Keratinocyte (primary cell): ENCODE measurements around the gene PIP. TPM values are rescaled to one million over a fixed set of nuclear protein-coding genes. Genes with fewer than 3 reads are reported as not detected.
"Not testable (repeated sequence)": the region's sequence is repeated elsewhere in the genome, so short reads cannot be mapped to it uniquely, and the experiment has no call there.

Source experiments
- DNase-seq: peaks from one replicate; pipeline ENCODE4 v3.0.0-alpha.2; 2011; ENCODE audit warnings: low read depth, missing footprints, low spot score
- FAIRE-seq: peaks from 2 replicates; lab custom pipeline; 2011; peaks lifted over from hg19 to GRCh38; lab: Jason Lieb, UNC
- H2AFZ ChIP-seq: 2 replicates; pipeline ENCODE4 v1.6.0; 2012; ENCODE audit warnings: low read length, control low read depth, inconsistent platforms; ENCODE audit not compliant: control insufficient read depth
- H3K27ac ChIP-seq: 2 replicates; pipeline ENCODE4 v1.5.1; 2011; ENCODE audit warnings: low read length; ENCODE audit not compliant: control insufficient read depth, insufficient read depth
- H3K27me3 ChIP-seq: 3 replicates; pipeline ENCODE4 v1.6.0; 2011; ENCODE audit warnings: low read length; ENCODE audit not compliant: control insufficient read depth, insufficient read depth; ENCODE audit errors: extremely low read depth
- H3K36me3 ChIP-seq, 2 experiments: 2 replicates in 1 of 2; 3 replicates in 1 of 2; pipeline ENCODE4 v1.5.1; 2011; ENCODE audit warnings: low read length in 2 of 2, mild to moderate bottlenecking in 1 of 2; ENCODE audit not compliant: control insufficient read depth in 2 of 2, insufficient read depth in 2 of 2; ENCODE audit errors: extremely low read depth in 1 of 2
- H3K4me1 ChIP-seq: 3 replicates; pipeline ENCODE4 v1.5.1; 2011; ENCODE audit warnings: low read length; ENCODE audit not compliant: control insufficient read depth, insufficient read depth; ENCODE audit errors: extremely low read depth
- H3K4me2 ChIP-seq: 3 replicates; pipeline ENCODE4 v1.6.0; 2011; ENCODE audit warnings: low read depth, low read length; ENCODE audit not compliant: control insufficient read depth, insufficient read depth; ENCODE audit errors: extremely low read depth
- H3K4me3 ChIP-seq, 3 experiments: fragments of 200-600 bp in 1 of 3; sonication (generic) in 1 of 3; 2 replicates in 2 of 3; 3 replicates in 1 of 3; pipeline ENCODE4 v1.5.1; 2011 to 2016; ENCODE audit warnings: low read length in 3 of 3, mild to moderate bottlenecking in 3 of 3, control low read depth in 2 of 3, inconsistent platforms in 1 of 3, low read depth in 1 of 3, mixed read lengths in 1 of 3, mixed run types in 1 of 3, moderate library complexity in 1 of 3; ENCODE audit not compliant: control insufficient read depth in 2 of 3, insufficient read depth in 2 of 3; ENCODE audit errors: extremely low read depth in 1 of 3
- H3K79me2 ChIP-seq: 2 replicates; pipeline ENCODE4 v1.6.0; 2012; ENCODE audit warnings: low read length; ENCODE audit not compliant: control insufficient read depth, insufficient read depth
- H3K9ac ChIP-seq: 3 replicates; pipeline ENCODE4 v1.6.0; 2011; ENCODE audit warnings: low read length; ENCODE audit not compliant: control insufficient read depth, insufficient read depth; ENCODE audit errors: extremely low read depth
- H3K9me1 ChIP-seq: 3 replicates; pipeline ENCODE4 v1.6.0; 2011; ENCODE audit warnings: low read length; ENCODE audit not compliant: control insufficient read depth, insufficient read depth; ENCODE audit errors: extremely low read depth
- H3K9me3 ChIP-seq: 2 replicates; pipeline ENCODE4 v1.5.1; 2012; ENCODE audit warnings: low read depth, low read length; ENCODE audit not compliant: control insufficient read depth
- H4K20me1 ChIP-seq: 3 replicates; pipeline ENCODE4 v1.6.0; 2011; ENCODE audit warnings: low read length; ENCODE audit not compliant: control insufficient read depth, insufficient read depth; ENCODE audit errors: extremely low read depth
- CTCF ChIP-seq, 3 experiments: IDR thresholded peaks in 1 of 3; conservative IDR thresholded peaks in 1 of 3; optimal IDR thresholded peaks in 1 of 3; 2 replicates in 2 of 3; 3 replicates in 1 of 3; pipeline versions ENCODE3 to v1.5.1; 2011; ENCODE audit warnings: low read length in 3 of 3, mild to moderate bottlenecking in 3 of 3, moderate library complexity in 2 of 3, control low read depth in 1 of 3, inconsistent platforms in 1 of 3; ENCODE audit not compliant: insufficient read depth in 2 of 3; ENCODE audit errors: extremely low read depth in 1 of 3
- EZH2 ChIP-seq: IDR thresholded peaks from one replicate; pipeline ENCODE4 v1.6.1; 2012; ENCODE audit warnings: inconsistent platforms, mild to moderate bottlenecking, low read length, moderate library complexity
- dilution Hi-C: fragments of 300-500 bp; cut with MboI; formaldehyde crosslinking; loops from one replicate; pipeline ENCODE4 v1.7.0; 2020; ENCODE audit warnings: low sequenced_read_pairs; ENCODE audit not compliant: extremely low pct_ligation_motif_present
- polyA minus RNA-seq, 3 experiments: library from RNA; depleted of rRNA, polyadenylated mRNA; stranded (reverse); fragments of >200 nt; gene quantifications; 1 replicate in 1 of 3; 2 replicates in 1 of 3; 3 replicates in 1 of 3; pipeline ENCODE4 v1.2.3, GENCODE V29; 2011
- polyA plus RNA-seq, 5 experiments: library from polyadenylated mRNA; depleted of rRNA in 3 of 5; stranded (reverse) in 3 of 5; stranded (forward) in 1 of 5; unstranded in 1 of 5; fragments of >200 nt; gene quantifications; 1 replicate in 1 of 5; 2 replicates in 3 of 5; 3 replicates in 1 of 5; pipeline versions ENCODE4 v1.2.1 to v1.2.3, GENCODE V29; 2011 to 2012; ENCODE audit warnings: missing spikeins in 2 of 5, low read depth in 1 of 5, low replicate concordance in 1 of 5

PIP gene, protein sequence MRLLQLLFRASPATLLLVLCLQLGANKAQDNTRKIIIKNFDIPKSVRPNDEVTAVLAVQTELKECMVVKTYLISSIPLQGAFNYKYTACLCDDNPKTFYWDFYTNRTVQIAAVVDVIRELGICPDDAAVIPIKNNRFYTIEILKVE
- polyA plus RNA-seq (not detected in 3 replicates), polyA minus RNA-seq (not detected in 3 replicates)
- not detected for polyA plus RNA-seq (2011; ENCODE audit: low read depth)
- polyA plus RNA-seq (2011; cell fraction: cytosol; rRNA removed) = 0.17 TPM in 1 of 2 replicates, not detected in the other
- polyA plus RNA-seq (2011; cell fraction: nucleus; rRNA removed) = not detected in 2 replicates
- polyA plus RNA-seq (2012; ENCODE audit: low replicate concordance) = not detected in 2 replicates
- not detected for polyA minus RNA-seq (2011; cell fraction: cytosol; rRNA and poly(A)+ RNA removed)
- not detected in 2 replicates for polyA minus RNA-seq (2011; cell fraction: nucleus; rRNA and poly(A)+ RNA removed)

DNA sequence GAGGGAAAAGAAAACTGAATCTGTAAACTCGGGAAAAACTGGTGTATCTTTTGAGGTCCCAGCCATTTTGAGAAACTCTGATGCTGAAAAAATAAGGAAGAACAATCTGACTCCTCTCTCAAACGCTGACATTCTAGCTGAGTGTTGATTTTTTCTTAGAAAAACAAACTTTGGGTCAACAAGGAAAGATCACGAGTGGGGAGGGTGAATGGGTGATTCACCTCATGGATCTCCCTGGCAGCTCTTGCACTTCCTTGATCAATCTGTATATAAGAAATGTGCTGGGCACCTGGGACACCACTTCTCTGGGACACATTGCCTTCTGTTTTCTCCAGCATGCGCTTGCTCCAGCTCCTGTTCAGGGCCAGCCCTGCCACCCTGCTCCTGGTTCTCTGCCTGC lies at the start of gene PIP:
Gene PIP (plus strand): TSS at position 297 of the 400 bp plus-strand sequence. CDS start 40 bp downstream, at position 337.
- Histone ChIP-seq H3K9ac (no peak within 1 kb of the TSS), H3K36me3 (no peaks in the 10 kb centered on the region), H2AFZ (no peak within 1 kb of the TSS), H3K9me1 (no peaks in the 10 kb centered on the region), H3K4me3 (no peak within 1 kb of the TSS), H3K4me2 (no peak within 1 kb of the TSS), H3K27me3 (no peaks in the 10 kb centered on the region), H3K4me1 (no peaks in the 10 kb centered on the region), H3K27ac (no peak within 1 kb of the TSS), H4K20me1 (no peaks in the 10 kb centered on the region), H3K79me2 (no peaks in the 10 kb centered on the region), H3K9me3 (no peaks in the 10 kb centered on the region)
- no peak for TF ChIP-seq CTCF (optimal IDR thresholded peaks at IDR 0.05 in 1 of 3, IDR thresholded peaks at IDR 0.05 in 1 of 3, conservative IDR thresholded peaks at IDR 0.05 in 1 of 3; ENCODE audit: extremely low read depth in 1 of 3, insufficient read depth in 2 of 3, low read length in 3 of 3)
- no peak for TF ChIP-seq EZH2
- dilution Hi-C loops = no loop called here
- FAIRE-seq (no peak), DNase-seq (no peak)

DNA sequence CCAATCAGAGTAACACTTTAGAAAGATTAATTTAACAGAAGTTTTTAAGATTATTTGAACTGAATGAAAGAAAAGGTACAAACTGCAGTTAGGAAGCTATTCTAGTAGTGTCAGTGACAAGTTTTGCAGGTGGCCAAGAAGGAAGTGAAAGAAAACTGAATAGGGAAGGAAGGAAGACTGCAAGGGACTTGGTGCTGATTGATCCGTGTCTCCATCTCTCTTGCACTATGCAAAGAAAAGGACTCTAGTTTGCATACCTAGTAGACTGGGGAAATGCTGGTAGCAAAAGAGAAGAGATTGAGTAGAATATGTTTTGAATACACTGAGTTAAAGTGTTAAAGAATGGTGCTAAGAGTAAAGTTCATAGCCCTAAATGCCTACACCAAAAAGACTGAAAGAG lies 46.8 kb upstream of the PIP start:
- Histone ChIP-seq H3K9me3 (no peaks in the 10 kb centered on the region), H3K9me1 (no peaks in the 10 kb centered on the region), H3K79me2 (no peaks in the 10 kb centered on the region), H3K9ac (no peak overlapping the region), H3K4me2 (no peak overlapping the region), H4K20me1 (no peaks in the 10 kb centered on the region), H3K36me3 (no peaks in the 10 kb centered on the region), H2AFZ (no peak overlapping the region), H3K27ac (no peak overlapping the region), H3K4me1 (no peaks in the 10 kb centered on the region), H3K4me3 (no peak overlapping the region), H3K27me3 (no peaks in the 10 kb centered on the region)
- DNase-seq (no peak), FAIRE-seq (no peak)
- TF ChIP-seq EZH2 = no peak
- no peak for TF ChIP-seq CTCF (optimal IDR thresholded peaks at IDR 0.05 in 1 of 3, IDR thresholded peaks at IDR 0.05 in 1 of 3, conservative IDR thresholded peaks at IDR 0.05 in 1 of 3; ENCODE audit: extremely low read depth in 1 of 3, insufficient read depth in 2 of 3, low read length in 3 of 3)
- dilution Hi-C loops = no loop called here

- H3K4me1 ChIP-seq, H3K9me3 ChIP-seq, H3K4me3 ChIP-seq, H3K9ac ChIP-seq, H3K9me1 ChIP-seq, H2AFZ ChIP-seq, dilution Hi-C loops, H3K36me3 ChIP-seq, H3K79me2 ChIP-seq, H3K27ac ChIP-seq, H3K27me3 ChIP-seq, FAIRE-seq, DNase-seq, H3K4me2 ChIP-seq, H4K20me1 ChIP-seq: not testable (repeated sequence)
These were observed 46.3 kb upstream of the PIP start for GRCh38 chr7:143085610-143086009.
